Fibroblast of skin of right quadriceps (primary cell): ENCODE measurements around the gene ADPRS.
A peak's percentile ranks its signal among the peaks of the same experiment; 100 is the strongest.

Experiments used
- DNase-seq: peaks from one replicate; pipeline ENCODE4 v3.0.0-alpha.2; 2013

The ADPRS gene

GRCh38 chr1:36134505-36135329 is 46.0 kb downstream of the ADPRS start:
- DNase-seq: peak; percentile 74

- DNase-seq: no peak
Observed at GRCh38 chr1:36135330-36135667, 46.6 kb downstream of the ADPRS start.

GRCh38 chr1:36135796-36136195 is 47.1 kb downstream of the ADPRS start:
- no peak for DNase-seq

GRCh38 chr1:36136535-36136934 is 47.8 kb downstream of the ADPRS start:
- peak; percentile 89 for DNase-seq

- DNase-seq: no peak
Observed at GRCh38 chr1:36137226-36137625, 48.5 kb downstream of the ADPRS start.

GRCh38 chr1:36137776-36138175 is 49.1 kb downstream of the ADPRS start:
- no peak for DNase-seq

GRCh38 chr1:36139521-36139920 is 50.8 kb downstream of the ADPRS start:
- DNase-seq: no peak

- DNase-seq: no peak
Observed at GRCh38 chr1:36142121-36142520, 53.4 kb downstream of the ADPRS start.

- no peak for DNase-seq
Observed at GRCh38 chr1:36143424-36143823, 54.7 kb downstream of the ADPRS start.
